ENCODE data around the gene DLG2. TPM values are rescaled to one million over a fixed set of nuclear protein-coding genes. Genes with fewer than 3 reads are reported as not detected.

Gene DLG2
- total and polyA plus RNA-seq, 11 donors: 2.4 to 13.9 (median 7.1) TPM

DNA sequence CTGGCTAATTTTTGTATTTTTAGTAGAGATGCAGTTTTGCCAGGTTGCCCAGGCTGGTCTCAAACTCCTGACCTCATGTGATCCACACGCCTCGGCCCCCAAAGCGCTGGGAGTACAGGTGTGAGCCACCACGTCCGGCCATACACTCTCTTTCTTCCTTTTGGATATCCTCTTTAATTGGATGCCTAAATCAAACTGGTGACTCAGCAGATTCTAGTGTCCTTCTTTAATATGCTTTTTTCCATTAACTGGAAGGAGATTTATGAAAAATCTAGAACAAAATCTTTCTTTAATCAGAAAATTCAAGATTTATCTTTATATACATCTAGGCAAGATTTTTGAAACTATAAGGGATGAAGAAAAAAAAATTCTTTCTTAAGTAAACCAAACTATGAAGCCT lies 1371.7 kb downstream of the DLG2 start:
- Histone ChIP-seq H3K27ac (no peak overlapping the region), H3K27me3 (no peaks in the 10 kb centered on the region), H3K4me3 (no peak overlapping the region), H3K4me1 (no peaks in the 10 kb centered on the region), H3K36me3 (no peaks in the 10 kb centered on the region), H3K9me3 (no peaks in the 10 kb centered on the region)
- ATAC-seq: no peak
- TF ChIP-seq POLR2A (IDR thresholded peaks at IDR 0.05): no peak
- TF ChIP-seq, protein P1, sequence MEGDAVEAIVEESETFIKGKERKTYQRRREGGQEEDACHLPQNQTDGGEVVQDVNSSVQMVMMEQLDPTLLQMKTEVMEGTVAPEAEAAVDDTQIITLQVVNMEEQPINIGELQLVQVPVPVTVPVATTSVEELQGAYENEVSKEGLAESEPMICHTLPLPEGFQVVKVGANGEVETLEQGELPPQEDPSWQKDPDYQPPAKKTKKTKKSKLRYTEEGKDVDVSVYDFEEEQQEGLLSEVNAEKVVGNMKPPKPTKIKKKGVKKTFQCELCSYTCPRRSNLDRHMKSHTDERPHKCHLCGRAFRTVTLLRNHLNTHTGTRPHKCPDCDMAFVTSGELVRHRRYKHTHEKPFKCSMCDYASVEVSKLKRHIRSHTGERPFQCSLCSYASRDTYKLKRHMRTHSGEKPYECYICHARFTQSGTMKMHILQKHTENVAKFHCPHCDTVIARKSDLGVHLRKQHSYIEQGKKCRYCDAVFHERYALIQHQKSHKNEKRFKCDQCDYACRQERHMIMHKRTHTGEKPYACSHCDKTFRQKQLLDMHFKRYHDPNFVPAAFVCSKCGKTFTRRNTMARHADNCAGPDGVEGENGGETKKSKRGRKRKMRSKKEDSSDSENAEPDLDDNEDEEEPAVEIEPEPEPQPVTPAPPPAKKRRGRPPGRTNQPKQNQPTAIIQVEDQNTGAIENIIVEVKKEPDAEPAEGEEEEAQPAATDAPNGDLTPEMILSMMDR (IDR thresholded peaks at IDR 0.05): no peak
- intact Hi-C loops (cut with DNase I): no loop called here
- no peak for DNase-seq
- 88 to 92% (median 91%) methylated on average over 5 of the region's 5 CpGs for WGBS, 4 donors

DNA sequence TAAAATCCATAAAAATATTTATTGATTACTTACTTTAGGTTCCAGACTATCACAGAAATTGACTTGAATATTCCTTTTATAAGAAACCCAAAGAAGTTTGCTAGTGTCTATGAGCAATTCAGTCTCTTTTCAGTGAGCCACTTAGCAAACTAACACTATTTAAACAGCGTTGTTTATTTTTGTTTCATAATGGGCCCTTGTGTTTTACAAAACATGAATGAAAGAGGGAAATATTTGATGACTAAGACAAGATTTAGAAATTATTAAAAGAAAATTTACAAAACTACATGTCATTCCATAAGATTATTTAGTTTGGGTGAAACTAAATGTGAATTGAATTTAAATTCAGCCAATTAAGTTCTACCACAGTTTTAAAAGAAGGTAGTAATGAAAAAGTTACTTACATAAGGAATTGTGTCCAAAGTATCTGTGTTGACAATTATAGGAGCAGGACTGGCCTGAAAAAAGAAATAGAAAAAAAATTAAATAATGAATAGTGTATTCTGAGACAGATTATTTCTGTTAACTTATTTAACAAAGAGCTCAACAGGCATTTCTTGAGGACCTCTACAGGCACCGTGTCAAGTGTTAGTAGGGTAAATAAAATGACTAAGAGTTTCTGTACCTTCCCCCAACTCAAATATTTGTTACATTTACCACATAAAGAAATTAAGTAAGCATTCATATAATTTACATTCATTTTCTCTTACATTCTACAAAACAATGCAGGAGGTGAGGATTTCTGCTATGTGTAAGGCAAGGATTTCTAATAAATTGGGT lies 1376.1 kb downstream of the DLG2 start:
- no peaks in the 10 kb centered on the region for H3K36me3 ChIP-seq
- 87 to 93% (median 91%) methylated on average over 2 of the region's 2 CpGs for WGBS, 4 donors
- H3K9me3 ChIP-seq: no peaks in the 10 kb centered on the region
- H3K27ac ChIP-seq: no peak overlapping the region
- no peak overlapping the region for H3K4me3 ChIP-seq
- DNase-seq: no peak
- TF ChIP-seq POLR2A (IDR thresholded peaks at IDR 0.05): no peak
- TF ChIP-seq, protein P1 (IDR thresholded peaks at IDR 0.05): no peak
- intact Hi-C loops (cut with DNase I): no loop called here
- H3K4me1 ChIP-seq: peaks cover 0 to 14% (median 0%) of the 10 kb centered on the region in 12 donors
- no peak for ATAC-seq
- no peaks in the 10 kb centered on the region for H3K27me3 ChIP-seq

DNA sequence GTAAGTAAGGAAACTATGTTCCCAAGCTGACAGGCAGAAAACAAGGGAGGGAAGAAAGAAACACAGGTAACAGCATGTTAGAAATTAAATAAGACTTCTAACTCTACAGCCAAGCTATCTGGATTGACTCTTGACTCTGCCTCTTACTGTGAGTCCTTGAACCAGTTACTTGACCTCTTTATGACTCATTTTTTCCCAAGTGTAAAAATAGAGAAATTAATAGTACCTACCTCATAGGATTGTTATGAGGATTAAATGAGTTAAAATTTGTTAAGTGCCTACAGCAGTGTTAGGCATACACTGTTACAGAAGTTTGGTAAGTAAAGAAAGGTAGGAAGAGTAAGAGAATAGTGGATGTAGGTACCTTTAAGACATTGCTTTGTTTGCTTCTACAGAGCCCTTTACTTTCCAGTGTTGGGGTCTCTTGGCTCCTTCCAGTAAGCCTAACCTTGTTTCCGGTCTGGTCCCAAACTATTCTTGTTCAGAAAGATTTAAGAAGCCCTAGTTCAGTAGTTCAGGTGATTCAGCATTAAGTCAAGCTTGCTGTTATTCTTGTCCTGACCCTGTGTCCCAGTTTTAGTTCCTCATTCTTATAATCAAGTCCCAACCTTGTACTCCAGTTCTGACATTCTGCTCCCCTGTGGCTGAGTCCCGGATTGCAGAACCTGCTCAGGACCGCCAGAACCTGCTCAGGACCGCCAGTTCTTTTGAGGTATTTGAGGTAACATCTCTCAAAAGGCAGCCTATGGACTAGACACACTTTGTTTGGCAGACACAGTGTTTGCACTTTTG lies 1377.6 kb downstream of the DLG2 start:
- H3K36me3 ChIP-seq: no peaks in the 10 kb centered on the region
- TF ChIP-seq POLR2A (IDR thresholded peaks at IDR 0.05): no peak
- TF ChIP-seq, protein P1 (IDR thresholded peaks at IDR 0.05): no peak
- H3K27ac ChIP-seq: peak overlapping the region in 1 of 12 donors; percentile 4
- intact Hi-C loops (cut with DNase I): loop anchor here in 1 of 10 donors (10.0 kb wide), 1 partner anchor 65 kb away; no protein-coding TSS in a partner anchor
- no peak overlapping the region for H3K4me3 ChIP-seq
- no peaks in the 10 kb centered on the region for H3K9me3 ChIP-seq
- 66 to 89% (median 76%) methylated on average over 4 of the region's 4 CpGs for WGBS, 4 donors
- H3K4me1 ChIP-seq: peaks cover 0 to 14% (median 0%) of the 10 kb centered on the region in 12 donors
- DNase-seq: no peak
- peak in 3 of 4 donors; percentile 42 to 69 (median 50) for ATAC-seq
- no peaks in the 10 kb centered on the region for H3K27me3 ChIP-seq

DNA sequence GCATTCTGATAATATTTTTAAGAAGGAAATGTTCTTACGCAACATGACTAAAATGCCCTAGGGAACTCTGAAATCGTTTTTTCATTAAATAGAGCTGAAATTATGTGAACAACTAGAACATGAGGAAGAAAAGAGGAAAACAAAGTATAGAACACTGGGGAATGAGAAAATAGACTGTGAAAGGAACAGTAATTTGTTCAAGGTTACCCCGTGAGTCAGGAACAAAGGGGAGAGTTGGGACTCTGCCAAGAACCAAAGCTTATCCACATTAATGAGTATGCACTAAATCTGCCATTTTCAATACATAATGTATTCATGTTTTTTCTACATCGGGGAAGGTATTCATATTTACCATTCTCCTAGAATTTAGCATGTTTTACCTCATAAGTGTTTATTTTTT lies 1379.2 kb downstream of the DLG2 start:
- ATAC-seq: no peak
- no peaks in the 10 kb centered on the region for H3K27me3 ChIP-seq
- no peak for TF ChIP-seq POLR2A (IDR thresholded peaks at IDR 0.05)
- TF ChIP-seq, protein P1 (IDR thresholded peaks at IDR 0.05): no peak
- H3K36me3 ChIP-seq: no peaks in the 10 kb centered on the region
- peaks cover 0 to 14% (median 0%) of the 10 kb centered on the region in 12 donors for H3K4me1 ChIP-seq
- H3K4me3 ChIP-seq: no peak overlapping the region
- DNase-seq: no peak
- no peaks in the 10 kb centered on the region for H3K9me3 ChIP-seq
- intact Hi-C loops (cut with DNase I): loop anchor here in 1 of 10 donors (10.0 kb wide), 1 partner anchor 63 kb away; no protein-coding TSS in a partner anchor
- H3K27ac ChIP-seq: no peak overlapping the region
- 58 to 70% (median 63%) methylated on average over 4 of the region's 4 CpGs for WGBS, 4 donors
